ENCODE results near the gene KCNIP1.

- TF ChIP-seq ZNF571 (tag by site-specific recombination; IDR thresholded peaks at IDR 0.05): no peak
- no peak for TF ChIP-seq CTCF (tag by site-specific recombination; IDR thresholded peaks at IDR 0.05)
- TF ChIP-seq ZNF140 (tag by site-specific recombination; IDR thresholded peaks at IDR 0.05): no peak
- no peak for TF ChIP-seq PRDM1 (tag by site-specific recombination; IDR thresholded peaks at IDR 0.05)
- TF ChIP-seq SCRT2 (tag by site-specific recombination; IDR thresholded peaks at IDR 0.05): no peak
- no peak for TF ChIP-seq GLI2 (tag by site-specific recombination; IDR thresholded peaks at IDR 0.05; ENCODE audit: borderline replicate concordance, low read depth)
- TF ChIP-seq ZNF350 (tag by site-specific recombination; IDR thresholded peaks at IDR 0.05): no peak
- no peak for TF ChIP-seq ZBTB7A (tag by site-specific recombination; IDR thresholded peaks at IDR 0.05; ENCODE audit: low read depth)
- no peak for TF ChIP-seq REPIN1 (tag by site-specific recombination; IDR thresholded peaks at IDR 0.05; ENCODE audit: low read depth)
- TF ChIP-seq YY1 (tag by site-specific recombination; IDR thresholded peaks at IDR 0.05): no peak
Observed at GRCh38 chr5:170537451-170538095, 33.8 kb downstream of the KCNIP1 start.

Measured in HEK293 (cell line).